Measurements from ENCODE around the gene DNASE2B.
A peak's percentile ranks its signal among the peaks of the same experiment; 100 is the strongest.

DNASE2B gene

DNA sequence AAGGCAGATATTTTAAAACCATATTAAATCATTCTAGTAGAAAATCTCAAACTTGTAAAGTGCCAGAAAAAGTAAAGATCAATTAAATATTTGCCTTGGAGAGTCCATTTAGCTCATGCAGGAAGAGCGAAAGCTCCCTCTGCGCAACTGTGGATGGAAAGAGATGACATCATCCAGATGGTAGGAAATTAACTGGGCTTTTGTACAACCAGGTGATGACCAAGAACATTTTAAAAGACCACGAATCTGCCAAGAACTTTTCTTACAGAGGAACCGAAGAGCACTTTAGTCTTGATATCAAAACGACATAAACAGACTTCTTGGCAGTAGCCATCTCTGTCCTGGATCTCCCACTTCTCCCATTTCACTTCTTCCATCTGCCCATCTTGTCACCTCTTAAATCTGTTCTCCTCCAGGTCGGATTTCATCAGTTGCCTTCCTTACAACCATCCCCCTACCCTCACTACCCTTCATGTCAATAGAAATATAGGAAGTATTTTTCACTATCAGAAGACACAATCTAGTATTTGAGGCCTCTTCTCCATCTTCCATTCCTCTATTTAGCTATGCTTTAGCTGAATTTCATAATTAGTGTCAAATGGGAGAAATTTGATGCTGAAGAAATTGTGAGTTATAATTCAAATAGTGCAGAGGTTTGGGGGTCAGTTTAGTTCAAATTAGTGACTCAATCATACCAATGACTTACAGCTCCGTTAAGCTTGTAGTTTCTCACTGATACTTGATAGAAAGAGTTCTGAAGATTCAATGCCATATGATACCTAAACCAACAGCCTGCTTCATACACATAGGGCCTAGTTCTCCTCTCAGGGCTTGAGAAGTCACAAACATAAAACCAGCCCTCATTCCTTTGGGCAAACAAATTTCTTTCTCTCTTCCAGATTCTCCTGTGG is 22.0 kb upstream of the DNASE2B start:
- Histone ChIP-seq H3K36me3 (replicated peaks) (no peaks in the 10 kb centered on the region), H3K4me3 (ENCODE audit: low read depth, low read length) (no peak overlapping the region), H3K27ac (no peak overlapping the region), H3K27me3 (replicated peaks) (no peaks in the 10 kb centered on the region)
- no peak for DNase-seq
- in situ Hi-C loops (cut with HindIII; ENCODE audit: low pct_ligation_motif_present, low sequenced_read_pairs) = no loop called here
- TF ChIP-seq, protein P1, sequence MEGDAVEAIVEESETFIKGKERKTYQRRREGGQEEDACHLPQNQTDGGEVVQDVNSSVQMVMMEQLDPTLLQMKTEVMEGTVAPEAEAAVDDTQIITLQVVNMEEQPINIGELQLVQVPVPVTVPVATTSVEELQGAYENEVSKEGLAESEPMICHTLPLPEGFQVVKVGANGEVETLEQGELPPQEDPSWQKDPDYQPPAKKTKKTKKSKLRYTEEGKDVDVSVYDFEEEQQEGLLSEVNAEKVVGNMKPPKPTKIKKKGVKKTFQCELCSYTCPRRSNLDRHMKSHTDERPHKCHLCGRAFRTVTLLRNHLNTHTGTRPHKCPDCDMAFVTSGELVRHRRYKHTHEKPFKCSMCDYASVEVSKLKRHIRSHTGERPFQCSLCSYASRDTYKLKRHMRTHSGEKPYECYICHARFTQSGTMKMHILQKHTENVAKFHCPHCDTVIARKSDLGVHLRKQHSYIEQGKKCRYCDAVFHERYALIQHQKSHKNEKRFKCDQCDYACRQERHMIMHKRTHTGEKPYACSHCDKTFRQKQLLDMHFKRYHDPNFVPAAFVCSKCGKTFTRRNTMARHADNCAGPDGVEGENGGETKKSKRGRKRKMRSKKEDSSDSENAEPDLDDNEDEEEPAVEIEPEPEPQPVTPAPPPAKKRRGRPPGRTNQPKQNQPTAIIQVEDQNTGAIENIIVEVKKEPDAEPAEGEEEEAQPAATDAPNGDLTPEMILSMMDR (IDR thresholded peaks at IDR 0.05; ENCODE audit: low read depth, low read length, missing control alignments) = no peak

DNA sequence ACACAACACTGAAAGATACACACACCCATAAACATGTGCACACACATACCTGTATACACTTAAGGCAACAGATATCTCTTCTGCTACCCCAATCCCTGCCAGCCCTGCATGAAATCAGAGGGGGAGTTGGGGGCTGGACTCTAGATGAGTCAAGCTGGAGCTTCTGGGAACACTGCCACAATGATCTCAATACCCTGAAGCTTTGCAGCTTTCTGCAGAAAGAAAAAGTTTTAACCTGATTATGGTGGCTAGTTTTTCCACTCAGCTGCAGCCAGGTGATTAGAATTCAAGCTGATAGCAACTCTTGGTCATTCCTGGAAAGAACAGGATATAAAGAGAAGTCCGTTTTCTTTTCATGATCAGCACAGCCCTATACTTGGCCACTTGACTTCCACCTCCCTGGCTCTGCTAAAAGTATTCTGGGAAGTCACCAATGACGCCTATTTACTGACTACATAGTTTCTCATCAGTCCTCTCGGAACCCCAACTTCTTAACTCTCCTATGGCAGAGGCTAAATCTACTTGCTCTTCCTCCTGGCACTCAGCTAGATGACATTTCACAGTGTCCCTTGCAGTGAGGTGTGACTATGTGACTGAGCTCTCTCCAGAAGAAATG is 20.7 kb upstream of the DNASE2B start:
- TF ChIP-seq, protein P1 (IDR thresholded peaks at IDR 0.05; ENCODE audit: low read depth, low read length, missing control alignments) = no peak
- in situ Hi-C loops (cut with HindIII; ENCODE audit: low pct_ligation_motif_present, low sequenced_read_pairs) = no loop called here
- peak; percentile 81 for DNase-seq
- no peaks in the 10 kb centered on the region for H3K36me3 ChIP-seq (replicated peaks)
- no peaks in the 10 kb centered on the region for H3K27me3 ChIP-seq (replicated peaks)
- no peak overlapping the region for H3K4me3 ChIP-seq (ENCODE audit: low read depth, low read length)
- H3K27ac ChIP-seq = no peak overlapping the region

DNA sequence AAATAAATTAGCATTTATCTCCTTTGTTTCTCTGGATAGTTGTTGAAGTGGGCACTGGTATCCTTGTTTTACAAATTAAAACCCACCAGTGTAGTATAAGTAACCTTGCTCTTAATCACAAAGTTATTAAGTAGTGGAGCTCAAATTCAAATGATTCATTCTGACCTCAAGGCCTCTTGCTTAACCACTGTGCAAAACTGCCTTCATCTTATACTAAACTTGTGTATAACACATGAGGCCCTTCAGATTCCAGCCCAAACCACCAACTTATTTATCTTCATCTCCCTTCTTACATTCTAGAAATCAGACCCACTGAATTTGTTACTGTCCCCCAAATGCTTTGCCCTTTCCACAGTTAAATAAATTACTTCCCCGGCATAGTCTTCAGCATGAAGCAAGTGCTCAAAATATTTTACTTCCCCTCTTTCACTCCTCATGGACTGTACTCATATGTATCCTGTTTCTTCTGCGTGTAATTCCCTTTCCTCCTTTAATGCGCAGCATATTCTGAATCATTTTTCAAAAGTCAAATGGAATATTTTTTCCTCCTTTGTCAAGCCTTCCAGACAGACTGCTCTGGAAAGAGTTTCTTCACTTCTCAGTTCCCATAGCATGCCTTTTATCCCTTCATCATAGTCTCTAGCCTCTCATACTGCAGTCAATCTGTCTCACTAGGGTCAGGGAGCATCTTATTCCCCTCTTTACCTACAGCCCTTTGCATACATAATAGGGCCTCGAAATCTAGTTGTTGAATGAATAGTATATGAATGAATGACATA is 19.0 kb upstream of the DNASE2B start:
- no peak overlapping the region for H3K4me3 ChIP-seq (ENCODE audit: low read depth, low read length)
- H3K27me3 ChIP-seq (replicated peaks) = no peaks in the 10 kb centered on the region
- DNase-seq = peak; percentile 61
- in situ Hi-C loops (cut with HindIII; ENCODE audit: low pct_ligation_motif_present, low sequenced_read_pairs) = no loop called here
- no peaks in the 10 kb centered on the region for H3K36me3 ChIP-seq (replicated peaks)
- H3K27ac ChIP-seq = peak overlapping the region; percentile 32
- TF ChIP-seq, protein P1 (IDR thresholded peaks at IDR 0.05; ENCODE audit: low read depth, low read length, missing control alignments) = no peak

DNA sequence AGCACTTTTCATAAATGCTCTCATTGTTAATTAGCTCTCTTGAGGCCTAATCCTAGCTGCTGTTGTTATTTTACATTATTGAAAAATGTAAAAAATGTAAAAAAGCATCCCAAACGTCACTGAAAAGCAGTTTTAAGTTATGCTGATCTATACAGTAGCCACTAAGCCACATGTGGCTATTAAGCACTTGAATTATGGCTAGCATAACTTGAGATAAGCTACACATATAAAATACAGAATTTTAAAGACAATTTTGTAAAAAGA is 18.4 kb upstream of the DNASE2B start:
- Histone ChIP-seq H3K4me3 (ENCODE audit: low read depth, low read length) (no peak overlapping the region), H3K27ac (no peak overlapping the region), H3K36me3 (replicated peaks) (no peaks in the 10 kb centered on the region), H3K27me3 (replicated peaks) (no peaks in the 10 kb centered on the region)
- TF ChIP-seq, protein P1 (IDR thresholded peaks at IDR 0.05; ENCODE audit: low read depth, low read length, missing control alignments) = no peak
- in situ Hi-C loops (cut with HindIII; ENCODE audit: low pct_ligation_motif_present, low sequenced_read_pairs) = no loop called here
- no peak for DNase-seq

DNA sequence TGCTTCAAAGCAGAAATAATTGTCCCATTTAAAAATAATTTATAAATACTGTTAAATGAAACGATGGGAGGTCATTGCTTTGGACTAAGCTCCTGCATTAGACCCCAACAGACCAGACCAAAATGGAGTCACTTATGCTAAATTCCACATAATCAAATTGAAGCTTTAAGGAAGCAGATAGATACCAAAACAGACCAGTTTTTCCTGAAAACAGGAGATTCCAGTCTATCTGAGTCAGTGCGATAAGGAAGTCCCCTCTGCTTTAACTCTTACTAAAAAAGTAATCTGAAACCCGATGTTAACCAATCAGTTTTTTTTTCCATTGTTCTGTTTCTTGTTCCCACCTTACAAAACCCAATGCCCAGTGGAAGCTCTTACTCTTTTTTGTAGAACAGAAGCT is 16.2 kb upstream of the DNASE2B start:
- TF ChIP-seq, protein P1 (IDR thresholded peaks at IDR 0.05; ENCODE audit: low read depth, low read length, missing control alignments) = no peak
- in situ Hi-C loops (cut with HindIII; ENCODE audit: low pct_ligation_motif_present, low sequenced_read_pairs) = no loop called here
- Histone ChIP-seq H3K27ac (no peak overlapping the region), H3K27me3 (replicated peaks) (no peaks in the 10 kb centered on the region), H3K4me3 (ENCODE audit: low read depth, low read length) (no peak overlapping the region), H3K36me3 (replicated peaks) (no peaks in the 10 kb centered on the region)
- peak; percentile 36 for DNase-seq

Data from brain microvascular endothelial cell (primary cell).